H1 (cell line): ENCODE measurements around the gene PRDX5. TPM values are rescaled to one million over a fixed set of nuclear protein-coding genes. Genes with fewer than 3 reads are reported as not detected.

Experiments
- CTCF ChIA-PET: fragments of 300-600 bp; sonication (Branson Sonifier 250); formaldehyde crosslinking; loops from one replicate; lab custom pipeline; 2021; ENCODE audit not compliant: partially characterized antibody; lab: Charles Lee
- POLR2A ChIA-PET: fragments of 300-600 bp; sonication (Branson Sonifier 250); formaldehyde crosslinking; loops from one replicate; lab custom pipeline; 2021; ENCODE audit warnings: inconsistent platforms; ENCODE audit not compliant: partially characterized antibody; lab: Charles Lee
- DNase-seq, 2 experiments: peaks; one replicate each; pipeline versions ENCODE4 v3.0.0 to v3.0.0-alpha.2; 2010 to 2022; ENCODE audit warnings: low spot score in 2 of 2, low read depth in 1 of 2, mixed read lengths in 1 of 2
- FAIRE-seq: peaks from 2 replicates; lab custom pipeline; 2011; peaks lifted over from hg19 to GRCh38; lab: Jason Lieb, UNC
- H2AFZ ChIP-seq: 2 replicates; pipeline ENCODE4 v1.8.1; 2012; ENCODE audit warnings: low read length, inconsistent platforms
- H2AK5ac ChIP-seq: 2 replicates; pipeline ENCODE4 v1.6.1; 2013; ENCODE audit warnings: low read depth, low read length
- H2BK120ac ChIP-seq: replicated peaks from 2 replicates; pipeline ENCODE3; 2013; ENCODE audit warnings: low read depth, low read length, inconsistent platforms
- H2BK12ac ChIP-seq: 2 replicates; pipeline ENCODE4 v1.6.1; 2013; ENCODE audit warnings: low read depth, low read length
- H2BK15ac ChIP-seq: 2 replicates; pipeline ENCODE4 v1.6.1; 2013; ENCODE audit warnings: low read length
- H2BK20ac ChIP-seq: 2 replicates; pipeline ENCODE4 v1.6.1; 2013; ENCODE audit warnings: low read length
- H2BK5ac ChIP-seq: 2 replicates; pipeline ENCODE4 v1.6.1; 2013; ENCODE audit warnings: low read depth, low read length
- H3K14ac ChIP-seq: 2 replicates; pipeline ENCODE4 v1.6.1; 2013; ENCODE audit warnings: inconsistent platforms; ENCODE audit not compliant: insufficient read length
- H3K18ac ChIP-seq: 2 replicates; pipeline ENCODE4 v1.6.1; 2013; ENCODE audit warnings: low read length; ENCODE audit errors: extremely low read depth
- H3K23ac ChIP-seq: 2 replicates; pipeline ENCODE4 v1.6.1; 2013; ENCODE audit warnings: inconsistent platforms; ENCODE audit not compliant: insufficient read length
- H3K23me2 ChIP-seq: 2 replicates; pipeline ENCODE4 v1.6.1; 2013; ENCODE audit warnings: low read depth, low read length
- H3K27ac ChIP-seq: 2 replicates; pipeline ENCODE4 v1.6.1; 2011; ENCODE audit warnings: low read depth, low read length, inconsistent platforms
- H3K27me3 ChIP-seq, 4 experiments: replicated peaks in 1 of 4; 1 replicate in 1 of 4; 2 replicates in 3 of 4; pipeline versions ENCODE4 v1.6.1 to v1.8.1; 2011 to 2013; ENCODE audit warnings: low read length in 3 of 4, mild to moderate bottlenecking in 3 of 4, inconsistent platforms in 2 of 4, mixed read lengths in 2 of 4, moderate library complexity in 1 of 4; ENCODE audit not compliant: control insufficient read depth in 3 of 4, insufficient read depth in 3 of 4; ENCODE audit errors: extremely low read depth in 1 of 4
- H3K36me3 ChIP-seq, 4 experiments: 2 replicates each; pipeline versions ENCODE4 v1.6.1 to v1.8.1; 2011 to 2013; ENCODE audit warnings: mild to moderate bottlenecking in 4 of 4, low read length in 3 of 4, moderate library complexity in 2 of 4, control low read depth in 1 of 4, inconsistent platforms in 1 of 4; ENCODE audit not compliant: insufficient read depth in 4 of 4, control insufficient read depth in 2 of 4
- H3K4ac ChIP-seq: replicated peaks from 2 replicates; pipeline ENCODE3; 2013; ENCODE audit warnings: low read length, low read depth, mixed read lengths, inconsistent platforms; ENCODE audit not compliant: insufficient read length
- H3K4me1 ChIP-seq, 4 experiments: replicated peaks in 1 of 4; 1 replicate in 1 of 4; 2 replicates in 3 of 4; pipeline versions ENCODE4 v1.6.1 to v1.8.1; 2011 to 2013; ENCODE audit warnings: low read length in 3 of 4, inconsistent platforms in 2 of 4, mixed read lengths in 1 of 4; ENCODE audit not compliant: insufficient read depth in 4 of 4, control insufficient read depth in 3 of 4
- H3K4me2 ChIP-seq, 2 experiments: 2 replicates each; pipeline versions ENCODE4 v1.6.1 to v1.8.1; 2011 to 2013; ENCODE audit warnings: low read depth in 2 of 2, low read length in 2 of 2, control low read depth in 1 of 2, inconsistent platforms in 1 of 2, mild to moderate bottlenecking in 1 of 2; ENCODE audit not compliant: insufficient read depth in 1 of 2
- H3K4me3 ChIP-seq, 4 experiments: fragments of 200-600, 300-600 bp in 1 of 4; sonication (generic), shearing (Covaris generic), sonication (Bioruptor Twin) in 1 of 4; 2 replicates each; pipeline versions ENCODE4 v1.5.1 to v1.8.1; 2011 to 2016; ENCODE audit warnings: low read length in 4 of 4, low read depth in 3 of 4, control low read depth in 2 of 4, inconsistent platforms in 2 of 4, mild to moderate bottlenecking in 2 of 4, mixed read lengths in 1 of 4, moderate library complexity in 1 of 4; ENCODE audit not compliant: insufficient read depth in 2 of 4; ENCODE audit errors: extremely low read depth in 1 of 4
- H3K56ac ChIP-seq: replicated peaks from 2 replicates; pipeline ENCODE3; 2013; ENCODE audit warnings: low read depth, mild to moderate bottlenecking, mixed read lengths, low read length, inconsistent platforms; ENCODE audit not compliant: insufficient read length
- H3K79me1 ChIP-seq: 2 replicates; pipeline ENCODE4 v1.6.1; 2013; ENCODE audit warnings: low read depth, low read length, control low read depth
- H3K79me2 ChIP-seq, 2 experiments: 2 replicates each; pipeline versions ENCODE4 v1.6.1 to v1.8.1; 2012 to 2013; ENCODE audit warnings: low read length in 2 of 2, mild to moderate bottlenecking in 2 of 2, inconsistent platforms in 1 of 2; ENCODE audit not compliant: insufficient read depth in 2 of 2, control insufficient read depth in 1 of 2
- H3K9ac ChIP-seq, 4 experiments: replicated peaks in 1 of 4; 1 replicate in 1 of 4; 2 replicates in 3 of 4; pipeline versions ENCODE4 v1.6.1 to v1.8.1; 2011 to 2013; ENCODE audit warnings: low read depth in 3 of 4, low read length in 3 of 4, control low read depth in 2 of 4, mild to moderate bottlenecking in 2 of 4, moderate library complexity in 2 of 4, inconsistent platforms in 1 of 4; ENCODE audit errors: extremely low read depth in 1 of 4
- H3K9me3 ChIP-seq, 2 experiments: 2 replicates each; pipeline versions ENCODE4 v1.6.1 to v1.8.1; 2012 to 2013; ENCODE audit warnings: mild to moderate bottlenecking in 2 of 2, moderate library complexity in 2 of 2, control low read depth in 1 of 2, inconsistent platforms in 1 of 2, low read depth in 1 of 2, low read length in 1 of 2, mixed read lengths in 1 of 2; ENCODE audit not compliant: insufficient read depth in 2 of 2
- H4K20me1 ChIP-seq, 2 experiments: replicated peaks in 1 of 2; 2 replicates each; pipeline versions ENCODE3 to v1.8.1; 2011 to 2013; ENCODE audit warnings: inconsistent platforms in 2 of 2, low read length in 2 of 2, mild to moderate bottlenecking in 1 of 2; ENCODE audit not compliant: insufficient read depth in 2 of 2, control insufficient read depth in 1 of 2
- H4K5ac ChIP-seq: 2 replicates; pipeline ENCODE4 v1.6.1; 2013; ENCODE audit warnings: low read length, low read depth, mixed read lengths, inconsistent platforms; ENCODE audit not compliant: insufficient read length
- H4K8ac ChIP-seq: 2 replicates; pipeline ENCODE4 v1.8.0; 2013; ENCODE audit warnings: mild to moderate bottlenecking, moderate library complexity, low read length, inconsistent platforms; ENCODE audit not compliant: insufficient read depth; ENCODE audit errors: extremely low read depth
- H4K91ac ChIP-seq: replicated peaks from 2 replicates; pipeline ENCODE3; 2013; ENCODE audit warnings: low read length, mixed read lengths, inconsistent platforms; ENCODE audit not compliant: insufficient read length
- CEBPB ChIP-seq: IDR thresholded peaks from 2 replicates; pipeline ENCODE4 v1.6.1; 2012; ENCODE audit warnings: low read depth, low read length
- GABPA ChIP-seq: IDR thresholded peaks from 2 replicates; pipeline ENCODE4 v1.6.1; 2011; ENCODE audit warnings: mild to moderate bottlenecking, low read length, moderate library complexity, borderline replicate concordance; ENCODE audit not compliant: insufficient read depth
- MAX ChIP-seq: IDR thresholded peaks from 2 replicates; pipeline ENCODE4 v1.6.1; 2012; ENCODE audit warnings: inconsistent platforms
- POLR2A ChIP-seq, 2 experiments: IDR thresholded peaks; 1 replicate in 1 of 2; 2 replicates in 1 of 2; pipeline ENCODE4 v1.6.1; 2011; ENCODE audit warnings: low read depth in 2 of 2, low read length in 2 of 2, mild to moderate bottlenecking in 2 of 2; ENCODE audit errors: control extremely low read depth in 1 of 2
- RFX5 ChIP-seq: IDR thresholded peaks from 2 replicates; pipeline ENCODE4 v1.6.1; 2011; ENCODE audit warnings: low read depth, low read length, improper control_type of control experiment, borderline replicate concordance
- SIRT6 ChIP-seq: IDR thresholded peaks from one replicate; pipeline ENCODE4 v1.7.1; 2012; ENCODE audit warnings: low read length, inconsistent platforms
- YY1 ChIP-seq: IDR thresholded peaks from 2 replicates; pipeline ENCODE4 v1.6.1; 2011; ENCODE audit warnings: low read depth, mild to moderate bottlenecking, low read length
- WGBS, 2 experiments: shearing (Covaris generic) in 1 of 2; methylation state at CpG; one replicate each; pipeline versions ENCODE4 v1.1.6 to v1.1.7; 2013 to 2015; ENCODE audit warnings: low lambda C conversion rate in 2 of 2, mixed read lengths in 2 of 2, inconsistent platforms in 1 of 2, low coverage in 1 of 2, missing lambda C conversion rate in 1 of 2; ENCODE audit not compliant: insufficient replicate concordance in 2 of 2, insufficient coverage in 1 of 2, insufficient read length in 1 of 2; ENCODE audit errors: extremely low coverage in 1 of 2, missing lambda C conversion rate in 1 of 2; 5-methylcytosine and 5-hydroxymethylcytosine counted together
- polyA plus RNA-seq, 7 experiments: library from polyadenylated mRNA; depleted of rRNA in 3 of 7; stranded (reverse) in 5 of 7; unstranded in 2 of 7; fragments of >200 nt in 5 of 7; fragments of 200-250 nt in 2 of 7; gene quantifications; 1 replicate in 5 of 7; 2 replicates in 1 of 7; 4 replicates in 1 of 7; pipeline versions ENCODE4 v1.2.1 to v1.2.3, GENCODE V29; 2011 to 2013; ENCODE audit warnings: missing spikeins in 2 of 7, mixed read lengths in 2 of 7
- total RNA-seq: library from RNA; stranded (reverse); fragmentation: NEBNext Ultra II Directional; extraction: Animal tissue kit (Norgen Biotek cat#: 25700); gene quantifications from 2 replicates; pipeline ENCODE4 v1.2.1, GENCODE V29; 2021
- TF ChIP-seq, protein P1 (sequence below): IDR thresholded peaks from 2 replicates; pipeline ENCODE4 v1.6.1; 2011; ENCODE audit warnings: low read depth, mild to moderate bottlenecking, low read length; ENCODE audit not compliant: insufficient read depth

The PRDX5 gene
- total and polyA plus RNA-seq, 2 of the 8 experiments (the other 6 are each of a cell fraction or from before 2014, with no cell fraction given): 201 to 582 TPM

GRCh38 chr11:64288353-64288750 lies 29.6 kb upstream of the PRDX5 start:
- POLR2A ChIA-PET: interaction anchor here (0.9 to 1.2 kb wide), 2 partner anchors 13 to 43 kb away, joined by 3 to 4 read pairs; no protein-coding TSS in a partner anchor
- no peak overlapping the region for H2BK20ac ChIP-seq
- H2AFZ ChIP-seq: no peak overlapping the region
- WGBS, 2 experiments: 87% methylated on average over 9 of the region's 9 CpGs; no CpG with 5 or more reads in 1 of the 2 experiments
- no peak overlapping the region for H4K8ac ChIP-seq
- FAIRE-seq: no peak
- H2BK5ac ChIP-seq: 0 out of 2 replicates have a peak overlapping the region, but pooled peaks have one; percentile 44
- H3K9me3 ChIP-seq: no peaks in the 10 kb centered on the region
- no peak overlapping the region for H3K14ac ChIP-seq
- H3K9ac ChIP-seq: no peak overlapping the region
- no peak overlapping the region for H3K23ac ChIP-seq
- peaks cover 0 to 14% (median 7%) of the 10 kb centered on the region in 4 experiments; a peak in 5 of 7 replicates for H3K4me1 ChIP-seq
- H2AK5ac ChIP-seq: no peak overlapping the region
- H2BK12ac ChIP-seq: no peak overlapping the region
- H4K20me1 ChIP-seq: peaks cover 5 to 17% of the 10 kb centered on the region in 2 experiments
- CTCF ChIA-PET: interaction anchor here (1.5 to 11.4 kb wide), 2 partner anchors 14 to 24 kb away, joined by 4 to 134 read pairs; partner anchors contain the start of genes CATSPERZ and ESRRA
- no peak overlapping the region for H2BK15ac ChIP-seq
- no peak overlapping the region for H3K18ac ChIP-seq
- H3K79me1 ChIP-seq: no peaks in the 10 kb centered on the region
- no peak overlapping the region for H4K5ac ChIP-seq
- H3K23me2 ChIP-seq: peaks cover 15% of the 10 kb centered on the region; the same call in 1 of the 2 replicates
- H3K36me3 ChIP-seq: peaks cover 0 to 9% (median 0%) of the 10 kb centered on the region in 4 experiments; a peak in 1 of 8 replicates
- peaks cover 33 to 44% (median 42%) of the 10 kb centered on the region in 4 experiments for H3K27me3 ChIP-seq
- H3K27ac ChIP-seq: no peak overlapping the region
- no peak for TF ChIP-seq CEBPB
- TF ChIP-seq POLR2A (IDR thresholded peaks at IDR 0.05; ENCODE audit: control extremely low read depth in 1 of 2, low read depth in 2 of 2, low read length in 2 of 2): no peak
- no peak for TF ChIP-seq MAX
- TF ChIP-seq SIRT6: no peak
- no peak for TF ChIP-seq RFX5
- TF ChIP-seq YY1: no peak
- no peak for TF ChIP-seq GABPA
- TF ChIP-seq, protein P1, sequence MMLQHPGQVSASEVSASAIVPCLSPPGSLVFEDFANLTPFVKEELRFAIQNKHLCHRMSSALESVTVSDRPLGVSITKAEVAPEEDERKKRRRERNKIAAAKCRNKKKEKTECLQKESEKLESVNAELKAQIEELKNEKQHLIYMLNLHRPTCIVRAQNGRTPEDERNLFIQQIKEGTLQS: no peak
- TF ChIP-seq, all 59 proteins: peak for 0
- Histone ChIP-seq H3K4ac (no peak overlapping the region), H3K56ac (no peak overlapping the region), H2BK120ac (no peak overlapping the region), H3K4me3 (no peak overlapping the region), H4K91ac (no peak overlapping the region), H3K4me2 (no peak overlapping the region), H3K79me2 (no peaks in the 10 kb centered on the region)
- DNase-seq: no peak
